ENCODE results near the gene HEG1.

Gene HEG1

DNA sequence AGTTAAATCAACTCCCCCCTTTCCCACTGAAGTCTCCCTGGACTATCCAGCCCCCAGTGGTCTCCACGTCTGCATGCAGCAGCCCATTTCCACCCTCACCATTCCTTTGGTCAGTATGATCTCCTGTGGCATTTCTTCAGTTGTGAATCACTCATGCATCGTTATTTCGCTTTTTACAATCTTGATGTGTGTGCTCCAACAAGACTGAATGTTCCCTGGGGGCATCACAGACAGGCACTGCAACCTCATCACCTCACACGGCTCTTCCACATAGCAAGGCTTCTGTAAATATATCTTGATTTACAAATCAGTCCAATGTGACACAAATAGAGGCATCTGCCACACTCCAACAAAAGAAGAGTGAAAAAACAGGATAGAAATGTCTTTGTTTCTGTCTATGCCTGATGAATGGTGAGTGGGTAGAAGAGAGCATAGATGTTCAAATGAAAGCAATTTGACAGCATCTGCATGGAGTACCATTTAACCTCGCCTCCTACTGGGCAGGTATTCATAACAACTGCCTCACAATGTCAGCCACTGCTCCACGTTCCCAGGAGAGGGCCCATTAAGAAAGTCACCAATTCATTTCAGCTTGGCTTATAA lies 5.2 kb downstream of the HEG1 start:
- DNase-seq (ENCODE audit: low spot score), result no peak

DNA sequence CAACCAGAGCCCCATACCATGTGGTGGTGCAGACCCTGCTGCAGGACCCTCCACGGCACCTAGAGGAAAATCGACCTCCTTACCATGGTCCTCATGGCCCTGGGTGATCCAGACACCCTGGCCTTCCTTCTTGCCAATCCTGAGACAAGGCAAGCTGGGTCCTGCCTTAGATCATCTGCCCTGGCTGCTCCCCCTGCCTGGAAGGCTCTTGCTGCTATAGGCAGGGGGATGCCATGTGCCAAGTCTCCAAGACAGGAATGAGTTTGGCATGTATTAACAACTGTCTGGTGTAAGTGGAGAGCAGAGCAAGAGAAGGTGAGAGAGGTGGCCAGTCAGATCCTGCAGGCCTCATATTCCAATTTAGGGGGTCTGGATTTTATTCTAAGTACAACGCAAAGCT lies 7.5 kb downstream of the HEG1 start:
- DNase-seq (ENCODE audit: low spot score), result no peak

DNA sequence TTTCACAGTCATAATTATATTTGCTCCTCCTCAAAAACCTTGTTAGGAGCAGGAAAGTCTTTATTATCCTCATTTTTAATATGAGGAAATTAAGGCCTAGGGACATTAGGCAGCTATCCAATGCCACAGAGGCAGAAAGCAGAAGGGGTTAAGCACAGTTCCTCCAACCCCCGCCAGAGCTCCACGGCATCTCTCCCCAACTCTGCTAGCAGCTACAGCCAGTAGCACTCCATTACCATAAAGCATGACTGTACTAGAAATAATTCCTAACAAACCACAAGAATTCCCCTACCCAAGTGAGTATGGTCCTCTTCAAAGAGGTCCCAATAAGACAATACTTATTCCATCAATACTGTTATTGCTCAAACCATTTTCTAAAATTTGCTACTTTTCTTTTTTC lies 9.8 kb downstream of the HEG1 start:
- DNase-seq (ENCODE audit: low spot score), result no peak

DNA sequence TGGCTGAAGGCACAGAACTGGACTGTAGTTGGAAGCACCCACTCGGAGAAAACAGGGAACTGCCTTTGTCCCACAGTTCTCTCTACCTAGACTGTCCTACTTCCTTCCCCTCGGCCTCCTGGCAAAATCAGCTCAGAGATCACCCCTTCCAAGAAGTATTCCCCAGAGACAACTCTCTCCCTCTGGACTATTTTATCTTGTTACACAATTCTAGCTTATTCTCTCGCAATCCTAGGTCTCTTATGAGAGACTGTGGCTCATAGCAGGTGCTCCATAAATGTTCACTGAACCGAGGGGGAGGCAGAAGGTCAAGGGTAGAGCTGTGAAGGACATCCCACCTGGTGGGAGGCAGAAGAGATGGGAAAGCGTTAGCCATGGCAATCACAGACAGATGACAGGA lies 10.6 kb downstream of the HEG1 start:
- no peak for DNase-seq (ENCODE audit: low spot score)

DNA sequence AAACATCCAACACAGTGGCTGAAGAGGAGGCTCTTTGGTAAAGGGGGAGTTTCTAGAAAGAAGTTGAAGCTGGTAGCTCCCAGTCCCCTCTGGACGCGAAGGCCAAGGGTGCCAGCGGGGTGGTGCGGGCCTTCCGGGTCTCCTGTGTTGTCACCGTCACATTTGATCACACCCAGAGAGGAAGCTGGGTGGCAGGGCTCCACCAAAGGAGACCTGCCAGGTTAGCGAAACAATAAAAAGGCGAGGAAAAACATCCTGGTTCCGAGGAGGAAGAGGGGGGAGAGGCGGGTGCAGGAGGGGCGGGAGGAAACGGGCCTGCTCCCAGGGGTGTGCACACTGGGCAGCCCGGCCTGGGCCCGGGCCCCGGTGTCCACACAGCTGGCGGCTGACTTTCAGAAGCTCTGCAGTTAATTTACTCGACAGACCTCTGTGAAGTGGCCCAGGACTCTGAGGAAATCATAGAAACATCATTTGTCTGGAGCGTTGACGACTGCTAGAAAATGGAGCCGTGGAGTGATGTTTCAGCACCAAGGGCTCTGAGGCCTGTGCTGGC lies 12.1 kb downstream of the HEG1 start:
- DNase-seq (ENCODE audit: low spot score), result no peak

DNA sequence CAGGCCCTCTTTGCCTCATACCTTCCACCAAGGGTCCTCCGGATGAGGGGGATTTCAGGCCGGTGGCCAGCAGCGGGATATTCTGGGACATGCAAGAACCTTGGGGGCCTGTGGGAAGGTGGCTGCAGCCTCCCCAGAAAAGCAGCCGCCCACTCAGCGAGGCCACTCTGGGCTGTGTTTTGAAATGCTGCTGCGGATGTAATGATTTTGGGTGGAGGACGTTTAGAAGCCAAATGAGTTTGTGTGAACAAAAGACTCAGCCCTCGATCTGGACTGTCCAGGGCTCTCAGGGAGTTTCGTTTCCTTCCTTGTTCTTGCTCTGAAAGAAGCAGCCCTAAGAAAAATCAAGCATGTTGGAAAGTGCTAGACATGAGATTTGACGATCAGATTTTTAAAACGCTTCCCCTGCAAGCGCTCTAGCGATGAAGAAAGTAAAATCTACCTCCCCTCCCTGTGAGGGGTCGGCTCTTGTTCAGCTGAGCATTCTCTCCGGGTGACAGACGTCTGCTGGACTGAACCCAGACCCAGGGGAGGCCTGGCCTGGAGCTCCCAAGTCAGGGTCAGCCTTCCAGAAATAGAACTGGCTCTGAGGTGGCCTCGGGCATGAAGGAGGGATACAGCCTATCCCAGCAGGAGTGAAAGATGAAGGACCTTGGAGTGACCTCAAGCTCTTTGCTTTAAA lies 12.9 kb downstream of the HEG1 start:
- DNase-seq (ENCODE audit: low spot score), result no peak

DNA sequence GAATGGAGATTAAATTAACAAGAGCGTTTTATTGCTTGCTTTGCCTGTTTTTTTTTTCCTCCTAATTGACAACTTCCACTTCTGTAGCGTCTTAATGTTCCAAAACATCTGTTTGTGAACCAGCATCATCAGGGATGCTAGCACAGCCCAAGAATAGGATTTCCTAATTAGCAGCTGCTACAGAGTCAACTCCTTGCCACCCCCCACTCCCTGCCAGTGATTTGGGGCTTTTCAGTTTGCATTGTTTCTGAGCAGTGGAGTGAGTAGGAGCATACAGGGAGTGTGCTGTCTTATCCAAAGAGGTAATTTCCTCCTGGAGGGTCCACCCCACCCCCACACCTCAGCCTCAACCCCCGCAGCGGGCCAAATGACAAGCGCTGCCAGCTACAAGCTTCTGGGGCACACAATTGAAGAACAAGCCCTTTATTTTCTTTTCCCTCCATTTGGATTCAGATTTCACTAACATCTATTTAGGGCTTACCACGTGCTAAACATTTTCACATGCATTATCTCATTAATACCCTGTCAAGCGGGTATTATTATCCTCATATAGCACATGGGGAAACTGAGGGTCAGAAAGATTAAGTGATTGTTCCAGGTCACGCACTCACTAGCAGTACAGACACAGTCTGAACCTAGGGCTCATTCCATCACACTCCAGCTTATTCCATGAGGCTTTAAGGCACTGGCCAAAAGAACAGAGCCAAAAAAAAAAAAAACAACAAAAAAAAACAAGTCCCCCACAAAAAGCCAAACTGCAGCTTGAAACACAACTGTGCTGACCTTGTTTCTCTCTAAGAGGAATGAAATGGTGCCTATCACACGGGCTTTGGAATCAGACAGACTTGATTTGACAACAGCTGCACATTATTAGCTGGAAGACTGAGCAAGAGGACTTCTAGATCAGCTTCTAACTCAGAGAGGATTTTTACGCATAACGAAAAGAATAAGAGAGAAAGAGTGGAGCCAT lies 16.4 kb downstream of the HEG1 start:
- DNase-seq (ENCODE audit: low spot score), result no peak

DNA sequence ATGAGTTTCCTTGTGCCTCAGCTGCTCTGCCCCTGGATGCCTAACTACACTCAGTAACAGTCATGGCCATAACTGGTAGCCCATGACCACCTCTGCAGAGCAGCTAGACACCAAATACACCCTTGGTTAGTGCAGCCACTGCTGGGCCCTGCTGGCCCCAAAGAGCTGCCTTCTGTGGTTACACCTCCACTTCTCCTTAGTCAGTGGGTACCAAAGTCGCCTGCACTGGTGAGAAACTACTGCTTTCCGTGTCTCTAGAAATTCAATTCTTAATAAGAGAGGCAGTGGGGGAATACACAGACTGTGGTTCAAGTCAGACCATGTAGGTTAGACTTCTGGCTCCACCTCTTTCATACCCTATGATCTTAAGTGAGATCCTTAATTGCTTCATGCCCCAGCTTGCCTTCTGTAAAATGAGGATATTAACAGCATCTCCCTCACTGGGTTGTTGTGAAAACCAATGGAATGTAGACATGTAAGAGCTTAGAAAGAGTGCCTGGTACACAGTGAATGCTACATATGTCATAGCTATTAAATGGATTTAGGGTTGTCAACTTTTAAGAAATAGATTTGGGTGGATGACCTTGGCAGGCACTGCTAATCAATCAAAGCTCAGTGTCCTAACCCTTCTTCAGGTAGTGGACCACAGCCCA lies 18.2 kb downstream of the HEG1 start:
- DNase-seq (ENCODE audit: low spot score), result no peak

DNA sequence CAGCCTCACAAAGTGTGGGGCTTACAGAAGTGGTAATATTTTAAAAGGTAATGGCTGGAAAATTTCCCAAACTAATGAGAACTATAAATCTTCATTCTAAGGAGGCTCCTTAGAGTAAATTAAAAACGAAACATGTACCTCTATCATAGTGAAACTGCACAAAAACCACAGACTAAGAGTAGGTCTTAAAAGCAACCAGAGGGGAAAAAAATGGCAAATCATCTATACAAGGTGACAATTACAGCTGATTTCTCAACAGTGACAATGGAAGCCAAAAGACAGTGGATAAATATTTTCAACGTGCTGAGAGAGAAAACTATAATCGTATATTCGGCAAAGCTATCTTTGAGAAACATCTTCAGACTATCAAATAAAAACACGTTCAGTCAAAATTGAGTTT lies 20.6 kb downstream of the HEG1 start:
- no peak for DNase-seq (ENCODE audit: low spot score)

DNA sequence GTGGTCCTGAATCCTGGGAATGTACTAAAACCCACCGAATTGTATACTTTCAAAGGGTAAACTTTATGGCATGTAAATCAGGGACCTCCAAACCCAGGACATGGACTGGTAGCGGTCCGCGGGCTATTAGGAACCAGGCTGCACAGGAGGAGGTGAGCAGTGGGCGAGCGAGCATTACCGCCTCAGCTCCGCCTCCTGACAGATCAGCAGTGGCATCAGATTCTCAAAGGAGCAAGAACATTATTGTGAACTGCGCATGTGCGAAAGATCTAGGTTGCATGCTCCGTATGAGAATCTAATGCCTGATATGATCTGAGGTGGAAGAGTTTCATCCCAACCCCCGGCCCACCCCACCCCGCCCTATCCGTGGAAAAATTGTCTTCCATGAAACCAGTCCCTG lies 22.2 kb downstream of the HEG1 start:
- no peak for DNase-seq (ENCODE audit: low spot score)

DNA sequence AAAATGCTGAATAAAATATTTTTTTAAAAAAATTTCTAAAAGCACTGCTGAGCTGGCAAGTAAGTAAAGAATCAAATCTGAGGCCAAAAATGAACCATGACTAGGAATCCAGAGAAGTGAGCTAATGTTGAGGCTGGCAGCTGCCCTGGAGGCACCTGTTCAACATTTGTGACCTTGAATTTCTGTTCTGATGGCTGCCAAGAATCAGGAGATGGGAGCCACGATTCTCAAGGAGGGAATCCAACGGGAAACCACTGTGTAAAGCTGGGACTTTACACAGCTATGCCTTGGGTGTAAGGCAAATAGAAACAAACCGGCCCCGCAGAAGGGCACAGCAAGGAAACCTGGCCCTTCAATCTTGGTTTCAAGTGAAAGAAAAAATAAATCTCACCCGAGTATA lies 22.7 kb downstream of the HEG1 start:
- no peak for DNase-seq (ENCODE audit: low spot score)

DNA sequence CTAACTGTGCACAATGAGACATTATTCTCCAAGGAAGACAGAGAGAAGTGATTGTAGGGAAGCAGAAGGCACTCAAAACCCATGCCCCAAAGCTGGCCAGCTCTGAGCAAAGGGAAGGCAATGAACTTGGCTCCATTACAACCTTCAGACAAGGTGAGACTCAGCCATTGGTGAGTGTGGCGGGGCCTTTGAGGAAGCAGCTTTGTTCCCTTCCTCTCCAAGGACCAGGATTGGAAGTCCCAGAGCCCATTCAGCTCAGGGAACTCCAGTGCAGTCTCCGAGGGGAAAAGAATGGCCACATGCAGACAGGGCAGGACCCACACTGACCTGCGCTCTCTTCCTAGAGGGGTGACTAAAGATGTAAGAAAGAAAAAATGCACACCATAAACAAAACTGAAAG lies 23.1 kb downstream of the HEG1 start:
- DNase-seq (ENCODE audit: low spot score), result no peak

DNA sequence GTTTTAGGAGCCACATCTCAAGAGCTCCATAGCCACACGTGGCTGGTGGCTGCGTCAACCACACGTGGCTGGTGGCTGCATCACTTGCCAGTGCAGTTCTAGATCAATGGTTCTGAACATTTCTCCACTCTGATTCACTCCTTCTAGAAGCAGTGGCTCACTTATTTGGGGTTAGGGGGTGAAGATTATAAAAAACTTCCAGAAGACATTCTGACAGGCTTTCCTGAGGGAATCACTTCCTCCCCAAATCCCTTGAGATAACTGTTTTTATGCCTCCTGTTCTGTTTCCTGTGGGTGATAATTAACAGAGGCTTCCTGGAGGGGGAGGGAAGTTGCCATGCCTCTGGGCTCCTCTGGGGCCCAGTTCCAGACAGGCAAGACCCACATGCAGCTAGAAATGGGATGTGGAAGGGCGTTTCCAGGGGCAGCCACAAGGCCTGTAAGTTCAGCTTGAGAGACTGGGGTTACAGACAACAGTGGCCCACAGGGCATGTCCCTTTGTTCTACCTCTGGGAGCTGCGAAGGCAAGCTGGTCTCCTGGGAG lies 23.6 kb downstream of the HEG1 start:
- DNase-seq (ENCODE audit: low spot score), result no peak

DNA sequence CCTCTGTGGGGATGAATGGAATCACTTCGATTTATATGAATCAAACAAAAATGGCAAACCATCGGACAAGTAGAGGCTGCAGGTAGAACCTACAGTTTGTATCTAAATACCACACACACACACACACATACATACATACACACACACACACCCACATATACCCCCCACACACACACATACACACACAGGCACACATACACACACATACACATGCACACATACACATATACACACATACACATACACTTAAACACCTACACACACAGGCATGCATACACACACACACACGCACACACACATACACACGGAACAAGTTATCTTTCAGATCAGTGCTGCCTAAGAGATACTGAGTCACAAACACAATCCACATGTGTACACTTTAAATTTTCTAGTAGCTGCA lies 24.3 kb downstream of the HEG1 start:
- DNase-seq (ENCODE audit: low spot score), result no peak

DNA sequence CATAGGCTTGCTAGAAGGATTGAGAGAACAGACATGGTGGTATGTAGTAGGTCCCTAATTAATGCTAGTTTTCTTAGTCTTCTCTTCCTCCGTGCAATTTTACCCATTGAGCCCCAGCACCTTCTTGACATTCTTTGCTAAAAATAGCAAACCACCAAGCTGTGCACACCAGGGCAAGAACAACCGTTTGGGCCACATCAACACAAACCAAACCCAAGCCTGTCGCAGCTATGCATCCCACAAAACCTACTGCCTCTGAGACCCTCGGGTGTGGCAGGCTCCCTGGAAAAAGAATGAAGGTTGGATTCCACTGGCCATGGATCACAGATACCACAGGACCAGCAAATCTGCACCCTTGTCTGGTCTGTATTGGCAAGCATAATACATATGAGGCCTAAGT lies 27.1 kb downstream of the HEG1 start:
- no peak for DNase-seq (ENCODE audit: low spot score)

DNA sequence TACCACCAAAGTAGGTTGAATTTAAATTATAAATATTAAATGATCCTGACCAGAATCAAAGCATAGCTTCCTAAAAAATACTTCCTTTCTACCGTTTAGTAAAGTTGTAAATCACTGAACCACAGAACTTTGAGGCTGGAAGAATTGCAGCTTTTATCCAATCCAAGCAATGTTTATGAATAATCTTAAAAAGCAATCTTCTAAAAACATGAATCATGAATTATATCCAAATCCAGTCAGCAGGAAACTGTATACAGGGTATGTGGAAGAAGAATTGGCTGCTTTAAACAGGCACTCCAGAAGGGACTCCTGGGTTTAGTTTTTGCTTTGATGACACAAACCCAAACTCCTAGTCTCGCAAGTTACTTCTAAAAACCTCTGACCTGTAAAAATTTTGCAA lies 30.2 kb downstream of the HEG1 start:
- no peak for DNase-seq (ENCODE audit: low spot score)

DNA sequence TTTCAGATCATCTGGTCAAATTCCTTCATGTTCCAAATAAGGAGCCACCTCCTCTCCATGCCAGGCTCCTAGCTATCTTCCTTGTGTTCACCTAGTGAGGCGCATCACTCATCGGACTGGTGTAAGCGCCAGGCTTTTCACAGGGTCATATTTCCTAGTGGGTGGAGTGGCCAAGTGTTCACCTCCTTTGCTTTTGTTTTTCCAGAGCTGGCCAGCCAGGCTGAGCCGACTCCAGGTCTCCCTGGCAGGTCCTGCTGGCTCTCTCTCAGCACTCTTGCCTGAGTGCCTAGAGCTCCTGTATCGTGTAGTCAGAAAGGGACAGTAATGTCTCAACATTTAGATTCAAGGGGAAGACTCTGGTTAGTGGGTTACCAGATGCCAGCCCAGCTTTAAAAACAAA lies 31.0 kb downstream of the HEG1 start:
- no peak for DNase-seq (ENCODE audit: low spot score)

DNA sequence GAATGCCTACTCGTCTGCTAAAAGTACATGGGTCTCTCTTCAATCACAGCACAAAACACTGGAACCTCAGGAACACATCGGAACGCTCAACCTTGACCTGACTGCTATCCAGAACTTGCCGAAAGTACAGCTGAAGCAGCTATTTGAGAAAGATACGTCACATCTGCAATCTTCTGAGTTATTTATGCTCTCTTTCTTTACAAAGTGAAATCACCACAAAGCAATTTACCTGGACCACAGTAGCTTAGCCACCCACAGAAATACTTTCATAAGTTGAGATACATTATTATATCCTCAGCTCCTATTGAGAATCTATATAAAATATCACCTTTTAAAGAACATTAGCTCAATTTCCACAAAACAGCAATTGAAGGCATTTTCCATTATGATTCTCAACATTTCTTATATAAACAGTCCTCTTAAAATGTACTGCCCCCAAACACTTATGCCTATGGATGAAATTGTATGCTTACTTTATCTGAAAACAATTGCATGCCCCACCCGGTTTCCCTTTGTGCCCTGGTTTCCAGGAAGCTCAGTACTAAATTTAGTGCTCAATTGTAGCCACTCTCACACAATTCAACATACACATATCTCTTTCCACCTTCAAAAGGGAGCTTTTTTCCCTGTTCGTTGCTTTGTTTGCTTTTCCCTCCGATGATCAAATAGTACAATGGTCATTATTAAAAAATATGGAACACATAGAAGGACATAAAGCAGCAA lies 31.8 kb downstream of the HEG1 start:
- DNase-seq (ENCODE audit: low spot score), result no peak

DNA sequence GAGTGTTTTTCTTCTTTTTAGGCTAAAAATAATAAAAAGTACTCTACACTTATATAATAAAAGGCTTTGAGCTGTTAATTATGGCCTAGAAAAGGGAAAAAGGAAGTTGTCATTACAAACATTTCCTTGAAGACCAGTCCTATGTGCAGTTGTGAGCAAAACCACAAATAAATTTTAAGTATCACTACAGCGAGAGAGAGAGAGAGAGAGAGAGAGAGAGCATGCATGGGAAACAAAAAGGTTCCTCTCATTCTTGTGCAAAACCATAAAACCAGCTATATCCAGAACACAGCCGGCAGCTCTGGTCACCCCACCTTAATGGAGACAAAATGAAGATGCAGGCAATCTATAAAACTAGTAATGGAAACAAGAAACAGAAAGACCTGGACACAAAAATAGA lies 33.6 kb downstream of the HEG1 start:
- peak; percentile 12 for DNase-seq (ENCODE audit: low spot score)

DNA sequence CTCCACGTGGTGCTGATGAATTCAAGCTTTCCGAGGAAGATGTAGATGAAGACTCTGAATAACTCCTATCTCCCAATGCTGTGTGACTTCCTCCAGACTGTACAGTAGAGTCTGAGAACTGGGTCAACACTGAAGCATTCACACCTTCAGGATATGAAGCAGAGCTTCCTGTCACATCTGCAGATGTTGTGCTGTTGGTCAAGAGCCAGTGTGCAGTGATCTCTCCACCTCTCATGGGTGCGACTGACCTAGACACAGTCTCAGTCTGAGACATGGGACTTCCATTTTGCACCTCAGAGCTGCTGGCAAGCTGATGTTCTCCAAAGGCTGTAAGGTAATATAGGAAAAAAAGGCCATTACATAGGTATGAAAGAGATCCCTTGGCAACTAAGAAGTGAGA lies 36.5 kb downstream of the HEG1 start:
- no peak for DNase-seq (ENCODE audit: low spot score)

DNA sequence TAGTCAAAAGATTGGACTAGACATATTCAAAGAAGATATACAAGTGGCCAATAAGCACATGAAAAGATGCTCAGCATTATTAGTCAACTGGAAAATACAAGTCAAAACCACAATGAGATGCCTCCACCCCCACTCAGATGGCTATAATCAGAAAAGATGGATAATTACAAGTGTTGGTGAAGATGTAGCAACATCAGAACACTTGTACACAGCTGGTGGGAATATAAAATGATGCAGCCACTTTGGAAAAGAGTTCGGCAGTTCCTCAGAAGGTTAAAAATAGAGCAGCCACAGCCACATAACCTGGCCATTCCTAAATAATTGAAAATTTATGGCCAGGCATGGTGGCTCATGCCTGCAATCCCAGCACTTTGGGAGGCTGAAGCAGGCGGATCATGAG lies 38.4 kb downstream of the HEG1 start:
- DNase-seq (ENCODE audit: low spot score), result no peak
